Muscle layer of duodenum (tissue), 2 donors: ENCODE data around the gene PLEKHA6.

Experiments
- H3K27ac ChIP-seq: one replicate; pipeline ENCODE4 v1.7.0; 2013; ENCODE audit warnings: mild to moderate bottlenecking, low read length
- H3K27me3 ChIP-seq: one replicate; pipeline ENCODE4 v1.7.0; 2013; ENCODE audit warnings: low read depth, mild to moderate bottlenecking, control low read depth, low read length
- H3K36me3 ChIP-seq, 2 donors: one replicate each; pipeline ENCODE4 v1.7.0; 2013; ENCODE audit warnings: low read length in 2 of 2, control low read depth in 1 of 2, mild to moderate bottlenecking in 1 of 2; ENCODE audit not compliant: insufficient read depth in 2 of 2, control insufficient read depth in 1 of 2
- H3K4me1 ChIP-seq, 2 donors: one replicate each; pipeline ENCODE4 v1.7.0; 2013; ENCODE audit warnings: low read length in 2 of 2, mild to moderate bottlenecking in 2 of 2, control low read depth in 1 of 2, moderate library complexity in 1 of 2; ENCODE audit not compliant: insufficient read depth in 2 of 2, control insufficient read depth in 1 of 2
- H3K4me3 ChIP-seq, 2 donors: one replicate each; pipeline ENCODE4 v1.7.0; 2013; ENCODE audit warnings: low read length in 2 of 2, low read depth in 1 of 2, mild to moderate bottlenecking in 1 of 2
- H3K9me3 ChIP-seq, 2 donors: one replicate each; pipeline ENCODE4 v1.7.0; 2013; ENCODE audit warnings: low read length in 2 of 2, control low read depth in 1 of 2, mild to moderate bottlenecking in 1 of 2; ENCODE audit not compliant: control insufficient read depth in 1 of 2
- donor health status: healthy.

PLEKHA6 gene

DNA sequence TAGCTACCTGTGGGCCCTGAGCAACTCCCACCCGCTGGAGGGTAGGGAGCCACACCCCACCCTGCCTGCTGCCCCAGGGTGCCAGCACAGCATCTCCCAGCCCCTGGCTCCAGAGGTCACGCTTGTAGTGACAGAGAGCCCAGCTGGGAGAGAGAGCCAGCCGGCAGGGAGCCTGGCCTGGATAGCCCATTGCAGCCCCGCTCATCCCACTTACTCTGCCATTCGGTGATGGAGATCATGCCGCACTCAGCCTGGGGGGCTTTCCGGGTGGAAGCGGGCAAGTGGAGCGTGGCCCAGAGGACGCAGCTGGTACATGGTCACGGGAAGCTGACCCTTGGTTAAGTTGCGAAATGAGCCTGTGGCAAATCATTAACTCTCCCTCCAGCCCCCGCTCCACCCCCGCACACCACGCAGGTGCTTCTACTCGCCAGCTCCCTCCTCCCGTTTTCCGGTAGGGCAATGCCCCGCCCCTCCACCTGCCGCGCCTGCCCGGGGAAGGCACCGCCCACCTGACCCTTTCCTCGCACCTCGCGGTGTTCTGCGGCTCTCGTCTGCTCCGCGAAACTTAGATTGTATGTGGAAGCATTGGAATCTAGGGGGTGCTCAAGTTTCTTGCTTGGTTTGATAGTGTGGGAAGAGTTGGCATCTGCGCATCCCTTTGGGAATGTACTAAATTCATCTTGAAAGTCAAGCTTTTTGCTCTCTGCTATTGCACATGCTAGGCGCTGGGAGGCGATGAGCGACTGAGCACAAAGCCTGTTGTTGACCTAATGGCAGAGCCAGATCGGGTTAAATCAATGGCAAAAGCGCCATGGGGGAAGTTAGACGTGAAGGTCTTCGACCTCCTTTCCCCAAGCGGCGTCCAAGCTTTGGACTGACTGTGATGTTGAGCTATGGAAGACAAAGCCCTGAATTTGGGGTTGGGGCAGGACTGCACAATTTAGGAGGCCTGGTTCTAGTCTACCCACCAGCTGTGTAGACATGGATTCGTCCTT lies 145.8 kb downstream of the PLEKHA6 start, which contains the start of gene GOLT1A:
TSS of gene GOLT1A (minus strand) at position 321 of the 995 bp plus-strand sequence. CDS start at position 239, 82 bp downstream.
- Histone ChIP-seq H3K4me1 (peaks cover 0 to 9% of the 10 kb centered on the region in 2 donors), H3K27ac (no peak within 1 kb of the TSS), H3K4me3 (peak within 1 kb of the TSS; percentile 34 to 53), H3K36me3 (no peaks in the 10 kb centered on the region), H3K27me3 (peaks cover 3% of the 10 kb centered on the region), H3K9me3 (no peaks in the 10 kb centered on the region)

DNA sequence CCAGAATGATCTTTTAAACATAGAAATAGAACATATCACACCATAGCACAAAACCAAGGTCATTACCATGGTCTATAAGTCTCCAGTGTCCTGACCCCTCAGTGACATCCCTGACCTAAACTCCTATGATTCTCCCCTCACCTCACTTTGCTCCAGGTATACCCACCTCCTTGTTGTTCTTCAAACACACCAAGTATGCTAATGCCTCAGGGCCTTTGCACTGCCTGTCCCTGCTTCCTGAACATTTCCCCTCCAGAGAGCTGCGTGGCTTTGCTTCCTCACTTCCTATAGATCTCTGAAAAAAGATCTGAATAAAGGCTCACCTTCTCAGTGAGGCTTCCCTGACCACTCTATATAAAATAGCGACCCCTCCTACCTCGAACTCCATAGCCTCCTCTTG lies 147.0 kb downstream of the PLEKHA6 start:
- peaks cover 3% of the 10 kb centered on the region for H3K27me3 ChIP-seq
- peaks cover 0 to 9% of the 10 kb centered on the region in 2 donors for H3K4me1 ChIP-seq
- H3K4me3 ChIP-seq, result no peak overlapping the region
- no peaks in the 10 kb centered on the region for H3K9me3 ChIP-seq
- no peaks in the 10 kb centered on the region for H3K36me3 ChIP-seq
- no peak overlapping the region for H3K27ac ChIP-seq

DNA sequence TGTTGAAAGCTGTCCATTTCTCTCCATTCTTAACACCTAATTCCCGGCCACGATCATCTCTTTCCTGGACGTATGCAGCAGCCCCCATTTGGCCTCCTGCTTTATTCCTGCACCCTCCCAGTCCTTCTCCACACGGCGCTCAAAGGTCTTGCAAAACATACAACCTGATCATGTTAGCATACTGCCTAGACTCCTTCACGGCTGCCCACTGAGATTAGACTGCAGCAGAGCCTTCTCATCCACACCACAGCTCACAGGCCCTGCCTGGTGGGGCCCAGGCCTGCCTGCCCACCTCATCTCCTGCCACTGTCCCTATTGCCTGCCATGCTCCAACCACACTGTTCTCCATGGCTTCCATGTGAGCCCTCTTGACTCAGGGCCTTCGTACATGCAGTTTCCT lies 148.7 kb downstream of the PLEKHA6 start:
- Histone ChIP-seq H3K9me3 (no peaks in the 10 kb centered on the region), H3K27me3 (peaks cover 3% of the 10 kb centered on the region), H3K4me3 (no peak overlapping the region), H3K27ac (no peak overlapping the region), H3K4me1 (peaks cover 0 to 9% of the 10 kb centered on the region in 2 donors), H3K36me3 (no peaks in the 10 kb centered on the region)

DNA sequence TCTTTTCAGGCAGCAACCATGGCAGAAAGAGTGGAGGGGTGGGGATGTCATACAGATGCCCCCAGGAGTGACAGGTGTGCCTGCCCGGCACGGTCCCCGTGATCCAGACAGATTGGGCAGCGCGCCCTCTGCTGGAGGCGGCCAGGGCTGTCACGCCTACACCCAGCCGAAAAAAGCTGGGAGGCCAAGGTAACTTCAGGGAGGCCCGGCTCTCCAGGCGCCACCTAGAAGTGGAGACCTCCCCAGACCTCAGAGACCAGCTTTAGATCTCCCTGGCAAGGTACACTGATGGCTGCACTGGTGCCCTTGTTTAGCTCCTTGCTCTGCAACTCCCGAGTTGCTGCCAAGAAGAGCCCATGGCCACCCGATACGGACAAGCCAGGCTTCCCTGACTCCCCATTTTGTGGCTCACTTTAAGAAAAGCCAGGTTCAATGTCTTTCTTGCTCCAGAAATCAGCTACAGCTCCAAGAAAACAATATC lies 152.6 kb downstream of the PLEKHA6 start:
- peaks cover 3% of the 10 kb centered on the region for H3K27me3 ChIP-seq
- H3K36me3 ChIP-seq, result no peaks in the 10 kb centered on the region
- H3K4me1 ChIP-seq, result no peaks in the 10 kb centered on the region
- H3K4me3 ChIP-seq, result no peak overlapping the region
- H3K9me3 ChIP-seq, result no peaks in the 10 kb centered on the region
- H3K27ac ChIP-seq, result no peak overlapping the region

DNA sequence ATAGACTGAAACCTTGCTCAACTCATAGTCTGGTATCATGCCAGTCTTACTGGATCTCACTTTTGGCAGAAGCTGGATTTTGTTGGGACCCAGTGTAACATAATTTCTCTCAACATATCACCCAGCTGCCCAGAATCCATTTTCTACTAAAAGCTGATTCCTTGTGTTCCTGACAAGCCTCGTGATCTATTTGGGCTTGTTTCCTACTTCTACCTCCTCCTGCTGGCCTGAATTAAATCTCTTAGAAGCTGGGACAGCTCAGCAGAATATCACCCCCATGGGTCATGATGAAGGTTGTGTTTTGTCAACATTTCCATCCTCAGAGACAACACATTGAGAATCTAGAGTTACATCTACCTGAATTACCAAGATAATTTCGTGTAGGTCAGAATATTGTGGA lies 153.6 kb downstream of the PLEKHA6 start:
- Histone ChIP-seq H3K27ac (no peak overlapping the region), H3K9me3 (no peaks in the 10 kb centered on the region), H3K27me3 (peaks cover 3% of the 10 kb centered on the region)

DNA sequence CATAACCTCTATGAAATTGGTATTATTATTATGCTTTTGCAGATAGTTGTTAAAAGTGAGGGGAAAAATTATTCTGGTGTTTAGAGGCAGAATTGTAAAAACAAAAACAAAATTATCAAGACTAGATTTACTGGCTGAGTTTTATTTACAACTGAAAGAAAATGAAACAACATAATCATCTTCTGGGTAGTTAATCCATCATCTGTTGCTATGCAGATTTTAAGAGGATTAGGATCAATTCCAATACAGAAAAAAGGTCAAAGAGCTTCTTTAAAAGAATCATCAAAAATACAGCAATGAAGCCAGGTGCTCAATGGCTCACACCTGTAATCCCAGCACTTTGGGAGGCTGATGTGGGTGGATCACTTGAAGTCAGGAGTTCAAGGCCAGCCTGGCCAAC lies 154.2 kb downstream of the PLEKHA6 start:
- Histone ChIP-seq H3K4me3 (no peak overlapping the region), H3K36me3 (no peaks in the 10 kb centered on the region), H3K9me3 (no peaks in the 10 kb centered on the region), H3K27me3 (peaks cover 3% of the 10 kb centered on the region), H3K27ac (no peak overlapping the region), H3K4me1 (no peaks in the 10 kb centered on the region)

More for the DNA sequence above, 153.6 kb downstream of the PLEKHA6 start:
- no peaks in the 10 kb centered on the region for H3K4me1 ChIP-seq
- H3K36me3 ChIP-seq, result no peaks in the 10 kb centered on the region
- no peak overlapping the region for H3K4me3 ChIP-seq

DNA sequence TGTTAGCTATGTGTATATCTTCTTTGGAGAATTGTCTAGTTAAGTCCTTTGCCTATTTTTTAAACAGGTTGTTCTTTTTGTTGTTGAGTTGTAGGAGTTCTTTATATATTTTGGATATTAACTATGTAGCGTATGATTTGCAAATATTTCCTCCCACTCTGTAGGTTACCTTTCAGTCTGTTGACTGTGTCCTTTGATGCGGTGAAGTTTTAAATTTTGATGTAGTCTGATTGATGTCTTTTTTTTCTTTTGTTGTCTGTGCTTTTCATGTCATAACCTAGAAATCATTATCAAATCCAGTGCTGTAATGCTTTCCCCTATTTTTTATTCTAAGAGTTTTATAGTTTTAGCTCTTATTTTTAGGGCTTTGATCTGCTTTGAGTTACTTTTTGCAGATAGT lies 154.8 kb downstream of the PLEKHA6 start:
- no peak overlapping the region for H3K27ac ChIP-seq
- H3K4me1 ChIP-seq, result no peaks in the 10 kb centered on the region
- peaks cover 3% of the 10 kb centered on the region for H3K27me3 ChIP-seq
- H3K4me3 ChIP-seq, result no peak overlapping the region
- no peaks in the 10 kb centered on the region for H3K9me3 ChIP-seq
- H3K36me3 ChIP-seq, result no peaks in the 10 kb centered on the region

DNA sequence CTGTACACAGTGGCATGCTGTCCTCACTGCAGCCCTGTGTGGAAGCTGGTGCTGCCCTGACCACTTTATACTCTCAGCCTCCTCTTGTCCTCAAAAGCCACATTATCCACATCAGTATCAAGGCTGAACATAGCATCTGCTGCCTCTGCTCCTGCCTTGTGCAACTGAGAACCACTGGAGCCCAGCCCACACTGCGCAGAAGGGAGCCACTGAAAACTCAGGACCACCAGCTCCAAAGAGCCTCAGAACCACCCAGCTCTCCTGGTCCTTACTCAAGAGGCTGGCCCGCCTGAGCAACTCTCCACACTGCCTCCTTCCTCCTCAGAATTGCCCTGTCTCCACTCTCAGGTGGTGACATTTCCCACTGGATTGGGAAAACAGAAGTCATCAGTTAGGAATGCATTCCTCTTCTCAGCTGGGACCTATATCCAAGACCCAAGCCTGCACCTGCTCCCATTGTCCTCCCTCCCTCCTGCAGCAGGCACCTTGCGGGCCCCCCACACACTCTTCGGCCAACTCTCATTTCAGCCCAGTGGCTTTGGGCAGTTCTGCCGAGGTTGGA lies 156.4 kb downstream of the PLEKHA6 start:
- Histone ChIP-seq H3K4me1 (no peaks in the 10 kb centered on the region), H3K27ac (no peak overlapping the region), H3K9me3 (no peaks in the 10 kb centered on the region), H3K36me3 (no peaks in the 10 kb centered on the region), H3K27me3 (peaks cover 3% of the 10 kb centered on the region), H3K4me3 (no peak overlapping the region)

DNA sequence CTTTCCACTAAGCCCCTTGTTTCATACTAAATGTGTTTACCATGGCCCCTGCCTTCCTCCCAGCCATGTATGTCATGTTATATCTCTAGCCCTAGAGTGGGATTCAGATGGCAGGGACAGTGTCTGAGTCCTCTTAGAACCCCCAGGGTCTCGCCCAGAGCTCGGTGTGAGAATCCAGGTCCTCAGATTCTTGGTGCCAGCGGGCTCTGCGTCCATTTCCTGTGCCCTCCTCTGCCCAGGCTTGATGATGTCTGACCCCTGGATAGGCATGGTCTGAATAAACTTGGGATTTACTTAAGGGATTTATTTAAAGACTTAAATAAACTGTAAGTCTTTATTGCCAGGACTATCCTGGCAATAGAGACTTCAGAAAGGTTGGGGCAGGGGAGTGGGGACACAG lies 157.2 kb downstream of the PLEKHA6 start:
- Histone ChIP-seq H3K9me3 (no peaks in the 10 kb centered on the region), H3K4me1 (no peaks in the 10 kb centered on the region), H3K4me3 (no peak overlapping the region), H3K27me3 (peaks cover 3% of the 10 kb centered on the region), H3K36me3 (no peaks in the 10 kb centered on the region), H3K27ac (no peak overlapping the region)

DNA sequence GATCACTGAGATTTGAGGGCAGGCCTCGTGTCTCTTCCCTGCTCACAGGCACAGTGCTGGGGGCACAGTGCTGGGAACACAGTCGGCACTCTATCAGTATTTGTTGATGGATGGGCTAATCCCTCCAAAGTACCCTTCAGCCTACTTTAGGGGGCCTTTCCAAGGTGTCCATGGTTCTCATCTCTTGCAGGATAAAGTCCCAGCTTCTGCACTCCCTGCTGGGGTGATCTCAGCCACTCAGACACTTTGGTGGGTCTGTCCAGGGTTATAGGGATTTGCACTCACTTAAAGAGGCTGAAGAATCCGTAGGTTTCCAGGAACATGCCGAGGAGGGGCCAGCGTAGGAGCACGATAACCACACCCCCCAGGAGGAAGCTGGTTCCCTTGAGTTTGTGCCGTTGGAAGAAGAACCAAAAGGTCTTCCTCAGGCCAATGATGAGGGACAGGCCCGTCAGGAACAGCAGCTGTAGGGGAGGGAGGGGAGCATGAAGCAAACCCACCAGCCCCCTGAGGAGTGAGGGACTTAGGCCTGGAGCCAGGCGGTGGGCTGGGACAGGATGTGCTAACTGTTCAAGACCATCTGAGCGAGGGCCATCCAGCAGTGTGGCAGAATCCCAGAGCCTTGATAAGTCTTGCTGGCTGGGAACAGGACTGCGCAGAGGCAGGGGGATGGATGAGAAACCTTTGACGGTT lies 158.2 kb downstream of the PLEKHA6 start:
- Histone ChIP-seq H3K4me3 (no peak overlapping the region), H3K36me3 (no peaks in the 10 kb centered on the region), H3K9me3 (no peaks in the 10 kb centered on the region), H3K27ac (no peak overlapping the region), H3K4me1 (no peaks in the 10 kb centered on the region), H3K27me3 (peaks cover 3% of the 10 kb centered on the region)

DNA sequence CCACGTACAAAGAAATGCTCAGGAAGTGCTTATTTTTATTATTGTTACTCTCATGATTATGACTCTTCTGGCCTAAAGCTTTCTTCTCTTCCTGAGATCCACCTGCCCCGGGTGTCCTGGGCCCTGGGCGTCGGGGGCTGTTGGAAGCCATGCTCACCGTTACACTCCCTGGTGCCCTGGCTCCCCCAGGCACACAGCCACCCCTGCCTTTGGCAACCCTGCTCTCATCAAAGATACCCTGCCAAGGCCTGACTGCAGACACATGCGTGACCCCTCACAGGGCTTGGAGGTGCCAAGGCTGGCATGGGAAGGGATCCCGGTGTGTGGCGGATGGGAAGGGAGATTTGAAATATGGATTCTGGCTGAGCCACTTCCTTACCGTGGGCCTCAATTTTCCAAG lies 160.2 kb downstream of the PLEKHA6 start:
- H3K27me3 ChIP-seq, result peaks cover 3% of the 10 kb centered on the region
- H3K27ac ChIP-seq, result no peak overlapping the region
- H3K36me3 ChIP-seq, result no peaks in the 10 kb centered on the region
- H3K4me3 ChIP-seq, result no peak overlapping the region
- H3K4me1 ChIP-seq, result no peaks in the 10 kb centered on the region
- no peaks in the 10 kb centered on the region for H3K9me3 ChIP-seq
